ENCODE results near the gene SPATA9.

Gene SPATA9

DNA sequence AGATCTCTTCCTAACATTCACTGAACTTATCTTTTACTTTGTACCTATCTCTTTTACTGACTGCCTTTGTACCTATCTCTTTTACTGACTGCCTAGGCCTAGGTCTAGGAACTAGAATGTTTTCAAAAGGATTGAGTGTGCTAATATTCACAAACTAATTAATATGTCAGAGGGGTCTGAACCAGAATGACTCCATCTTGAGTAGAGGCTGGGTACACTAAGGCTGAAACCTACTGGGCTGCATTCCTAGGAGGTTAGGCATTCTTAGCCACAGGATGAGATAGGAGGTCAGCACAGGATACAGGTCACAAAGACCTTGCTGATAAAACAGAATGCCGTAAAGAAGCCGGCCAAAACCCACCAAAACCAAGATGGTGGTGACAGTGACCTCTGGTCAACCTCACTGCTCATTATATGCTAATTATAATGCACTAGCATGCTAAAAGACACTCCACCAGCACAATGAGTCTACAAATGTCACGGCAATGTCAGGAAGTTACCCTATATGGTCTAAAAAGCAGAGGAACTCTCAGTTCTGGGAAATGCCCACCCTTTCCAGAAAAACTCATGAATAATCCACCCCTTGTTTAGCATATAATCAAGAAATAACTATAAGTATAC, 45.8 kb upstream of the SPATA9 start:
- in situ Hi-C loops (cut with HindIII; ENCODE audit: low sequenced_read_pairs) = no loop called here
- H3K4me3 ChIP-seq (ENCODE audit: low read depth, low read length) = no peak overlapping the region
- no peak for DNase-seq (ENCODE audit: low read depth, low spot score)
- TF ChIP-seq, protein P1, sequence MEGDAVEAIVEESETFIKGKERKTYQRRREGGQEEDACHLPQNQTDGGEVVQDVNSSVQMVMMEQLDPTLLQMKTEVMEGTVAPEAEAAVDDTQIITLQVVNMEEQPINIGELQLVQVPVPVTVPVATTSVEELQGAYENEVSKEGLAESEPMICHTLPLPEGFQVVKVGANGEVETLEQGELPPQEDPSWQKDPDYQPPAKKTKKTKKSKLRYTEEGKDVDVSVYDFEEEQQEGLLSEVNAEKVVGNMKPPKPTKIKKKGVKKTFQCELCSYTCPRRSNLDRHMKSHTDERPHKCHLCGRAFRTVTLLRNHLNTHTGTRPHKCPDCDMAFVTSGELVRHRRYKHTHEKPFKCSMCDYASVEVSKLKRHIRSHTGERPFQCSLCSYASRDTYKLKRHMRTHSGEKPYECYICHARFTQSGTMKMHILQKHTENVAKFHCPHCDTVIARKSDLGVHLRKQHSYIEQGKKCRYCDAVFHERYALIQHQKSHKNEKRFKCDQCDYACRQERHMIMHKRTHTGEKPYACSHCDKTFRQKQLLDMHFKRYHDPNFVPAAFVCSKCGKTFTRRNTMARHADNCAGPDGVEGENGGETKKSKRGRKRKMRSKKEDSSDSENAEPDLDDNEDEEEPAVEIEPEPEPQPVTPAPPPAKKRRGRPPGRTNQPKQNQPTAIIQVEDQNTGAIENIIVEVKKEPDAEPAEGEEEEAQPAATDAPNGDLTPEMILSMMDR (IDR thresholded peaks at IDR 0.05; ENCODE audit: low read depth, low read length) = no peak

DNA sequence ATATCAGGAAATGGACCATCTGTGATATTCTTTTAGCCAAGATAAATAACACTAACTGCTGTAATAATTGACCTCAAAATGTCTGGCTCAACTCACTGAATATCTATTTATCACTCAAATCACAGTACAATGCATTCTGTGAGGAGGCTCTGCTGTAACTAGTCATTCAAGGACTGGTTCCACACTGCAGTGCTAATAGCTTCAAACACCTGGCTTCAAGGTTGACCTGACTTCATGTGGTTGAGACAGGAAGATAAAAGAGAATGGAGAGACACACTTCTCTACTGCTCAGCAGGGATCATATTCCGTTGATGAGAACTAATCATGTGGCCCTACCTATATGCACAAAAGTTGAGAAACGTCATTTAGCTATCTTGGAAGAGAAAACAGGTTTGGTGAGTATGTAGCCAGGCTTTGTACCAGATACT, 45.0 kb upstream of the SPATA9 start:
- TF ChIP-seq, protein P1 (IDR thresholded peaks at IDR 0.05; ENCODE audit: low read depth, low read length) = no peak
- in situ Hi-C loops (cut with HindIII; ENCODE audit: low sequenced_read_pairs) = no loop called here
- H3K4me3 ChIP-seq (ENCODE audit: low read depth, low read length) = no peak overlapping the region
- no peak for DNase-seq (ENCODE audit: low read depth, low spot score)

DNA sequence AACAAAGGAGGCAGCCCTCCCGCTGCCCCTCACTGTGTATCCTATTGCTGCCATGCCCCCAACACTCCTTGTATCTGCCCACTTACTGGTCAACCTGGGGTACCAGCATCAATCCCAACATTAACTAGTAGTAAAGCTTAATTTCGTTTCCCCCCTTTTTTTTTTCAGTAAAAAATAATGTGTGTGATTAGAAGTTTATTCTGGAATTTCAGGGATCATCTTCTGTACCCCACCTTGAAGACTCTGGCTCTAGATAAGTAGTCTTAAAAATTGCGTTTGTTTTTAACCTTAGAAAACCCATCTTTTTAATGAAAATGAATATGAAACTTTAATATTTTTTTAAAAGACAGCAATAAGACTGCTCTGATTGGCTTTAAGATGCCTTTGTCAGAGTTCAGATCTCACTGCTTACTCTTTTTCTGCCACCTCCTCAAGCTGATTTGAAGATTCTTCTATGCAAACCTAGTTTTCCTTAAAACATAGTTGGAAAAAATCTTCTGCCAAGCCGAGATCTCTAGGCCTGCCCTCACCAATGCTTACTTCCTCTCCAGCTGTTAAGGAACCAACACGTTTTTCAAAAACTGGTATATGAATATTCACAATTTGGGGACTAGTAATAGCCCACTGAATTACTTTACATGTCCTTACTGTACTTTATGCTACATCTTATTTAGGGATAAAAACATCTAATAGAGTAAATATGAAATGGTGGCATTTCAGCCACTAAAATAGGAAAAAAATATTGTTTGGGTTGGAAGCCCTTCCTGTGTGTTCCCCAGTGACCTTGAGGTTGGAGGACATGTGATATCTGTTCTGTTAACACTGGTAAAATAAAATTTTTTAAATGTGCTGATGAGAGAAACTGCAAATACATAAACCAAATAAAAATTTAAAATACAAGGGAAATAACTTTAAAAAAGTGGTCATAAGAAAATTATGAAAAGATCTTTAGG, 44.3 kb upstream of the SPATA9 start:
- no peak overlapping the region for H3K4me3 ChIP-seq (ENCODE audit: low read depth, low read length)
- TF ChIP-seq, protein P1 (IDR thresholded peaks at IDR 0.05; ENCODE audit: low read depth, low read length) = no peak

DNA sequence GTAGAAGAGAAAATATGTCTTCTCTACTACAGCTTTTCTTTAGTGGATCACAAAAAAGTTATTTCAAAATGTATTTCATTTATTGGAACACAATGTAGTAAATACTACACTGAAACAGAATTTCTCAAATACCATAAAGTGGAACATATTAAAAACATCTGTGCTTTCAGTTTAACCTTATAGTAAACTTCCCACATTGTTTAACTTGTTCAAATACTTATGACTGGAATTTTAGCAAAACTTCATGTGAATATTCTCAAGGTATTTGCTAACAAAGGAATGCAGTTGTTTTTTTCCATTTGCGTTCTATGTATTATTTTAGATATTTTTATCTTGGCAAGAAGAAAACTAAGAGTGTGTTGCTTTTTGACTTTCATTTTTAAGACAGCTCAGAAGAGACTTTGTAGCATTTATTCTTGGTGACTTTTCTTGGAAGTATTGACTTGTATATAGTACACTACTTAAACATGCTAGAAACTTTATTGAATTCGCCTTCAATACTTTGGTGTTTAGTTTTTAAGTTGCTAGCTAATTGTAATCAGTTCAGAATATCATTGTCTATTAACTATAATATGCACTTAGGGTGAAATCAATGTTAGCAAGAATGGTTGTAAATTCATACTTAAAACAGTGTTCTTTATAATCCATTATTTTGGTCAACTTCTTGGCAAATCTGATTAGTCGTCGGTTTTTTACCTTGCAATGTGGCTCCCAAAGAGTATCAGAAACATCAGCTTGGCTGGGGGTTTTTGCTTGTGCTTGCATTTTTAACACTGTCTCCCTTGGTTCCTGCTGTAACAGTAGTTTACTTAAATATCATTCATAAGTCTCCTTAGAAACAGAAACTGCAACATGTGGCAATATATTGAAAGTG, 43.4 kb upstream of the SPATA9 start:
- TF ChIP-seq, protein P1 (IDR thresholded peaks at IDR 0.05; ENCODE audit: low read depth, low read length) = no peak
- peak; percentile 45 for DNase-seq (ENCODE audit: low read depth, low spot score)
- in situ Hi-C loops (cut with HindIII; ENCODE audit: low sequenced_read_pairs) = no loop called here

More for the DNA sequence above, 44.3 kb upstream of the SPATA9 start:
- DNase-seq (ENCODE audit: low read depth, low spot score) = no peak
- in situ Hi-C loops (cut with HindIII; ENCODE audit: low sequenced_read_pairs) = no loop called here

DNA sequence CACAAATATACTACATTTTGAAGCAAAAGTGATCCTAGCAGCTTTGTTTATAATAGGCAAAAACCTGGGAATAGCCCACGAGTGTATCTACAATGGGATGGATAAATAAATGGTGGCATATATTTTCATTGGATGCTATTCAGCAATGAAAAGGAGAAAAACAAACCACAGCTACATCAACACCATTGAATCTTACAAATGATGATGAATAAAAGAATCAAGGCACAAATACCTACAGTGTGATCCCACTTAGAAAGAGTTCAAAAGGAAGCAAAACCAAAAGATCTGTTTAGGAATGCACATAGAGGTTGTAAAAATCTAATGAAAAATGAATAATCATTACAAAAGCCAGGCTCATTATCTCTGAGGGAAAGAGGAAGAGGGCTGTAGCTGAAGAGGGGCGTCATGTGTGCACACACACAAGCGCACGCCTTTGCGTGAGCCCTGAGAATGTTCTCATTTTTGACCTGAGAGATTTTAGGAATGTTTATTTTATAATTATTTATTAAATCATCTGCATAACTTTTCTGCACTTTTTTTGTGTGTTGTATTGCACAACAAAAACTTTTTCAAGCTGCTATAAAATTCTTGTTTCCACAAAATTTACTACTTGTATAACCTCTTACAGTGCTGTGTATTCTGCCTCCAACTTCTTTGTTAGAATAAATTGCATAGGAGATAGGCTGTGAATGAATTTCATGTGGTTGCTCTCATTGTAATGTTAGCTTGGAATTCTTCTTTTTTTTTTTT, 42.5 kb upstream of the SPATA9 start:
- H3K4me3 ChIP-seq (ENCODE audit: low read depth, low read length) = no peak overlapping the region
- in situ Hi-C loops (cut with HindIII; ENCODE audit: low sequenced_read_pairs) = no loop called here
- DNase-seq (ENCODE audit: low read depth, low spot score) = peak; percentile 52
- TF ChIP-seq, protein P1 (IDR thresholded peaks at IDR 0.05; ENCODE audit: low read depth, low read length) = no peak

More for the DNA sequence above, 43.4 kb upstream of the SPATA9 start:
- H3K4me3 ChIP-seq (ENCODE audit: low read depth, low read length) = no peak overlapping the region
